CD4-positive, alpha-beta T cell (primary cell): ENCODE measurements around the gene RBM17. TPM values are rescaled to one million over a fixed set of nuclear protein-coding genes. Genes with fewer than 3 reads are reported as not detected.

Experiments
- ATAC-seq: fragments of 200-7000 bp; cut with Tn5 transposase; one replicate; pipeline ENCODE4 v1.10.0; 2022; ENCODE audit warnings: mild to moderate bottlenecking; ENCODE audit not compliant: poor library complexity
- CTCF ChIA-PET: fragments of 350-600 bp; sonication (Branson Sonifier 250); formaldehyde crosslinking; loops from one replicate; lab custom pipeline; 2021; ENCODE audit warnings: antibody characterized with exemption, inconsistent platforms; lab: Charles Lee
- POLR2A ChIA-PET: fragments of 350-600 bp; sonication (Branson Sonifier 250); formaldehyde crosslinking; loops from one replicate; lab custom pipeline; 2021; ENCODE audit warnings: antibody characterized with exemption, inconsistent platforms; lab: Charles Lee
- DNase-seq, 14 experiments: peaks; one replicate each; pipeline ENCODE4 v3.0.0-alpha.2; 2013 to 2020; ENCODE audit warnings: mixed read lengths in 2 of 14
- H3K27ac ChIP-seq, 2 donors: one replicate each; pipeline versions ENCODE4 v1.5.1 to v1.7.0; 2013; ENCODE audit warnings: low read length in 2 of 2, low read depth in 1 of 2, mild to moderate bottlenecking in 1 of 2
- H3K27me3 ChIP-seq, 2 experiments: 1 replicate in 1 of 2; 2 replicates in 1 of 2; pipeline versions ENCODE4 v1.6.1 to v1.7.0; 2013; ENCODE audit warnings: low read length in 2 of 2, control low read depth in 1 of 2, mild to moderate bottlenecking in 1 of 2, moderate library complexity in 1 of 2; ENCODE audit not compliant: insufficient read depth in 2 of 2, control insufficient read depth in 1 of 2
- H3K36me3 ChIP-seq: one replicate; pipeline ENCODE4 v1.6.1; 2013; ENCODE audit warnings: low read length, control low read depth; ENCODE audit not compliant: insufficient read depth
- H3K4me1 ChIP-seq: one replicate; pipeline ENCODE4 v1.6.1; 2013; ENCODE audit warnings: low read length, control low read depth; ENCODE audit not compliant: insufficient read depth
- H3K4me3 ChIP-seq: one replicate; pipeline ENCODE4 v1.5.1; 2013; ENCODE audit warnings: mild to moderate bottlenecking, low read length, moderate library complexity
- H3K9me3 ChIP-seq, 2 experiments: 1 replicate in 1 of 2; 2 replicates in 1 of 2; pipeline versions ENCODE4 v1.6.1 to v1.7.0; 2013; ENCODE audit warnings: low read length in 2 of 2, mild to moderate bottlenecking in 2 of 2, control low read depth in 1 of 2, moderate library complexity in 1 of 2; ENCODE audit not compliant: control insufficient read depth in 1 of 2, insufficient read depth in 1 of 2
- H3K27ac Mint-ChIP-seq: one replicate; pipeline ENCODE4 v1.8.0; 2020; ENCODE audit warnings: mixed read lengths
- H3K27me3 Mint-ChIP-seq: one replicate; pipeline ENCODE4 v1.8.0; 2021; ENCODE audit warnings: mixed read lengths
- H3K36me3 Mint-ChIP-seq: one replicate; pipeline ENCODE4 v1.8.0; 2021; ENCODE audit warnings: low read depth, mixed read lengths
- H3K4me1 Mint-ChIP-seq: one replicate; pipeline ENCODE4 v1.8.0; 2021; ENCODE audit warnings: low read depth, mixed read lengths
- H3K4me3 Mint-ChIP-seq: one replicate; pipeline ENCODE4 v1.8.0; 2020; ENCODE audit warnings: mild to moderate bottlenecking, mixed read lengths
- H3K9me3 Mint-ChIP-seq: one replicate; pipeline ENCODE4 v1.8.0; 2020; ENCODE audit warnings: mixed read lengths
- intact Hi-C, 2 experiments: fragments of 100-400 bp; cut with DNase I in 1 of 2; cut with micrococcal nuclease in 1 of 2; formaldehyde crosslinking; loops; one replicate each; pipeline versions ENCODE4 v1.15.1 to v1.9.0; 2023 to 2025; cut with DNase I, micrococcal nuclease
- total RNA-seq, 174 experiments: library from RNA in 2 of 174; stranded (reverse) in 2 of 174; gene quantifications; one replicate each; pipeline ENCODE4 v1.2.3 and lab custom pipeline; 2021 to 2026
- TF ChIP-seq, protein P1 (sequence below): fragments of 200-600 bp; IDR thresholded peaks from one replicate; pipeline ENCODE4 v1.8.0; 2022; ENCODE audit warnings: antibody characterized with exemption, mild to moderate bottlenecking

The RBM17 gene
- total RNA-seq, 2 experiments from 2014 or later: 143 to 150 TPM

DNA sequence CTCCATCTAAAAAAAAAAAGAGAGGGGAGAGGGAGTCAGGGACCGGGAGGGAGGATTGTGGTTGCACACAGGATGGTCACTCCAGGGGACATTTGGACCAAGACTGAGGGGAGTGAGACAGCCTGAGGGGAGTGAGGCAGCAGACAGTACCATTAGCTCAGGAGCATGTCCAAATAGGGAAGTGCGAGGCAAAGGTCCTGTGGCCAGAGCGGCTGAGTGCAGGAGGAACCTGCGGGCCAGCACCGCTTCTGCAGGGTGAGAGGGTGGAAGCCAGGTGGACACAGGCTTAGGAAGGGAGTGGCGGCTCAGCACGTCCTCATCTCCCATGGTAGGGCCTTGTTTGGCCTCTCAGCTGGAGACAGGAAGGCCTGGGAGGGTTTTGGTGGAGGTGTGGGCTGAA is 65.0 kb downstream of the RBM17 start:
- DNase-seq (no peak), ATAC-seq (no peak)
- Mint-ChIP-seq H3K36me3 (peaks cover 9% of the 10 kb centered on the region), H3K9me3 (no peaks in the 10 kb centered on the region), H3K4me3 (no peak overlapping the region), H3K4me1 (peaks cover 38% of the 10 kb centered on the region), H3K27me3 (no peaks in the 10 kb centered on the region), H3K27ac (no peak overlapping the region)
- intact Hi-C loops: loop anchor here in 1 of 2 experiments (2.0 kb wide), 1 partner anchor 45 kb away; no protein-coding TSS in a partner anchor
- Histone ChIP-seq H3K27ac (no peak overlapping the region), H3K4me1 (peaks cover 34% of the 10 kb centered on the region), H3K36me3 (no peaks in the 10 kb centered on the region), H3K9me3 (no peaks in the 10 kb centered on the region), H3K4me3 (no peak overlapping the region), H3K27me3 (no peaks in the 10 kb centered on the region)
- TF ChIP-seq, protein P1, sequence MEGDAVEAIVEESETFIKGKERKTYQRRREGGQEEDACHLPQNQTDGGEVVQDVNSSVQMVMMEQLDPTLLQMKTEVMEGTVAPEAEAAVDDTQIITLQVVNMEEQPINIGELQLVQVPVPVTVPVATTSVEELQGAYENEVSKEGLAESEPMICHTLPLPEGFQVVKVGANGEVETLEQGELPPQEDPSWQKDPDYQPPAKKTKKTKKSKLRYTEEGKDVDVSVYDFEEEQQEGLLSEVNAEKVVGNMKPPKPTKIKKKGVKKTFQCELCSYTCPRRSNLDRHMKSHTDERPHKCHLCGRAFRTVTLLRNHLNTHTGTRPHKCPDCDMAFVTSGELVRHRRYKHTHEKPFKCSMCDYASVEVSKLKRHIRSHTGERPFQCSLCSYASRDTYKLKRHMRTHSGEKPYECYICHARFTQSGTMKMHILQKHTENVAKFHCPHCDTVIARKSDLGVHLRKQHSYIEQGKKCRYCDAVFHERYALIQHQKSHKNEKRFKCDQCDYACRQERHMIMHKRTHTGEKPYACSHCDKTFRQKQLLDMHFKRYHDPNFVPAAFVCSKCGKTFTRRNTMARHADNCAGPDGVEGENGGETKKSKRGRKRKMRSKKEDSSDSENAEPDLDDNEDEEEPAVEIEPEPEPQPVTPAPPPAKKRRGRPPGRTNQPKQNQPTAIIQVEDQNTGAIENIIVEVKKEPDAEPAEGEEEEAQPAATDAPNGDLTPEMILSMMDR: no peak
- ChIA-PET POLR2A (interaction anchor here (2.2 kb wide), 1 partner anchor 10 kb away, joined by 8 read pairs; no protein-coding TSS in a partner anchor), CTCF (no interaction called here)

DNA sequence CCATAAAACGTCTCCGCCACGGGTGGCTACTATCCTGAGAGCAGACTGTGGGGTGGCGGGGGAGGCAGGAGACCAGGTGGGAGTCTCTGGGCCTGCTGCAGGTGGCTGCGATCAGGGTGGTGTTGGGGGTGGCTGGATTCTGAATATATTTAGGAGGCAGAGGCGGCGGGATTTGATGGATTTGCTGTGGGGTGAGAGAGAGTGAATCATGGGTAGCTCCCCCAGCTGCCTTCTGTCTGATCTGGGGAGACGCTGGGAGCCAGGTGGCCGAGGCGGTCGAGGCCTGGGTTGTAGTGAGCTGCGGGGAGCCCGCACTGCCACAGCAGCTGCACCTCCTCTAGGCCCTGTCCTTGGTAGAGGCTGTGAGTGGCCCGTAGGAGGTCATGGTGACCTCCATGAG is 65.7 kb downstream of the RBM17 start:
- no peak overlapping the region for H3K4me3 Mint-ChIP-seq
- no peaks in the 10 kb centered on the region for H3K9me3 Mint-ChIP-seq
- ChIA-PET POLR2A (interaction anchor here (2.2 kb wide), 1 partner anchor 9 kb away, joined by 8 read pairs; no protein-coding TSS in a partner anchor), CTCF (no interaction called here)
- no peak for ATAC-seq
- intact Hi-C loops: no loop called here
- no peaks in the 10 kb centered on the region for H3K27me3 Mint-ChIP-seq
- Histone ChIP-seq H3K9me3 (no peaks in the 10 kb centered on the region), H3K36me3 (no peaks in the 10 kb centered on the region), H3K4me3 (no peak overlapping the region), H3K27me3 (no peaks in the 10 kb centered on the region), H3K4me1 (peaks cover 30% of the 10 kb centered on the region), H3K27ac (no peak overlapping the region)
- TF ChIP-seq, protein P1: no peak
- H3K4me1 Mint-ChIP-seq: peaks cover 32% of the 10 kb centered on the region
- no peak for DNase-seq
- H3K27ac Mint-ChIP-seq: no peak overlapping the region
- peaks cover 9% of the 10 kb centered on the region for H3K36me3 Mint-ChIP-seq

DNA sequence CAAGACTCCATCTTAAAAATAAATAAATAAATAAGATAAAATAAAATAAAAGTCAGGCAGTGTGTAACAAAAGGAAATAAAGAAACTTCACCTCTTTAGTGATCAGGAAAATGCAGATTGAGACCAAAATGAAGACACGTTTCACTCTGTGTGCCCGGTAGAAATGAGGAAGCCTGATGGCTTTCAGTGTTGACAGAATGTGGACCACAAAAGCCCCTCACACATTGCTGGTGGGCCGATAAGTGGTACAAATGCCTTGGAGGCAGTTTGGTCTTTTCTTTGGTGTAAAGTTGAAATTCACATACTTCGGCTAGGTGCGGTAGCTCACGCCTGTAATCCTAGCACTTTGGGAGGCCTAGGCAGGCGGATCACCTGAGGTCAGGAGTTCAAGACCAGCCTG is 69.4 kb downstream of the RBM17 start:
- no peaks in the 10 kb centered on the region for H3K9me3 ChIP-seq
- H3K4me3 ChIP-seq: no peak overlapping the region
- Mint-ChIP-seq H3K4me1 (peaks cover 17% of the 10 kb centered on the region), H3K36me3 (peaks cover 2% of the 10 kb centered on the region), H3K27ac (peak overlapping the region; percentile 53), H3K9me3 (no peaks in the 10 kb centered on the region), H3K4me3 (no peak overlapping the region), H3K27me3 (no peaks in the 10 kb centered on the region)
- H3K27me3 ChIP-seq: no peaks in the 10 kb centered on the region
- TF ChIP-seq, protein P1: no peak
- peaks cover 15% of the 10 kb centered on the region for H3K4me1 ChIP-seq
- intact Hi-C loops: no loop called here
- ChIA-PET POLR2A (no interaction called here), CTCF (interaction anchor here (1.7 kb wide), 1 partner anchor 248 kb away, joined by 3 read pairs; no protein-coding TSS in a partner anchor)
- DNase-seq: no peak
- H3K27ac ChIP-seq: no peak overlapping the region
- ATAC-seq: no peak
- H3K36me3 ChIP-seq: peaks cover 2% of the 10 kb centered on the region
